Stomach (tissue), 4 donors: ENCODE results near the gene EPDR1.

Source experiments
- POLR2A ChIP-seq, 4 donors: fragments of 450-650 bp; IDR thresholded peaks; one replicate each; pipeline ENCODE4 v1.6.1; 2016; ENCODE audit warnings: antibody characterized with exemption in 4 of 4, control low read depth in 2 of 4, mild to moderate bottlenecking in 1 of 4, moderate library complexity in 1 of 4
- TF ChIP-seq, protein P1 (sequence below), 7 experiments: fragments of 450-650 bp in 4 of 7; fragments of 200-600 bp in 3 of 7; sonication (generic) in 3 of 7; IDR thresholded peaks; one replicate each; pipeline ENCODE4 v1.5.1; 2016 to 2019; ENCODE audit warnings: antibody characterized with exemption in 7 of 7, control low read depth in 2 of 7, mild to moderate bottlenecking in 1 of 7

DNA sequence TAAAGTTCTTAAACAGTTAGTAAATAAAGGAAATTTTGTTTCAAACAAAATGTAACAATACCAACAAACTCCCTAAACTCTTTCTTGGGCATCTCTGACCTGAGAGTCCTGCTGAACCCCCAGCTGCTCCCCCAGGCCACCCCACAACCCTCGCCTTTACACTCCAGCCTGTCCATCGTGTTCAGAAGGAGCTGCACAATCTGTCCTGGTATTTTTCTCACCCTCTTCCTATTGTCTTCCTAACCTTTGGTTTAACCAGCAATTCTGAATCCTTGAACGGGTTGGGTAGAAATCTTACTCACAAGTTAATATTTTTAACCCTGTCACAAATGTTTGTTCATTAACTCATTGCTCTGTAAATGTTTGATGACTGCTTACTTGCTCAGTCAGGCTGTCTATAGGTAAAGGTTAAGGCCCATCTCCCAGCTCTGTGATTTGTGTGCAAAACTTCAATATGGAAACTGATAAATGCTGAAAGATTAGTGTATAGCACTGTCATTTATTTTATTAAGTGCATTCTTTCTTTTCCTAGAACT, 20.7 kb upstream of the EPDR1 start:
- TF ChIP-seq, protein P1, sequence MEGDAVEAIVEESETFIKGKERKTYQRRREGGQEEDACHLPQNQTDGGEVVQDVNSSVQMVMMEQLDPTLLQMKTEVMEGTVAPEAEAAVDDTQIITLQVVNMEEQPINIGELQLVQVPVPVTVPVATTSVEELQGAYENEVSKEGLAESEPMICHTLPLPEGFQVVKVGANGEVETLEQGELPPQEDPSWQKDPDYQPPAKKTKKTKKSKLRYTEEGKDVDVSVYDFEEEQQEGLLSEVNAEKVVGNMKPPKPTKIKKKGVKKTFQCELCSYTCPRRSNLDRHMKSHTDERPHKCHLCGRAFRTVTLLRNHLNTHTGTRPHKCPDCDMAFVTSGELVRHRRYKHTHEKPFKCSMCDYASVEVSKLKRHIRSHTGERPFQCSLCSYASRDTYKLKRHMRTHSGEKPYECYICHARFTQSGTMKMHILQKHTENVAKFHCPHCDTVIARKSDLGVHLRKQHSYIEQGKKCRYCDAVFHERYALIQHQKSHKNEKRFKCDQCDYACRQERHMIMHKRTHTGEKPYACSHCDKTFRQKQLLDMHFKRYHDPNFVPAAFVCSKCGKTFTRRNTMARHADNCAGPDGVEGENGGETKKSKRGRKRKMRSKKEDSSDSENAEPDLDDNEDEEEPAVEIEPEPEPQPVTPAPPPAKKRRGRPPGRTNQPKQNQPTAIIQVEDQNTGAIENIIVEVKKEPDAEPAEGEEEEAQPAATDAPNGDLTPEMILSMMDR (IDR thresholded peaks at IDR 0.05): no peak
- no peak for TF ChIP-seq POLR2A (IDR thresholded peaks at IDR 0.05)
